Mononuclear cell (primary cell): ENCODE results near the gene ZNF362. TPM values are rescaled to one million over a fixed set of nuclear protein-coding genes. Genes with fewer than 3 reads are reported as not detected.

Source experiments
- H3K27me3 ChIP-seq: 2 replicates; pipeline ENCODE4 v1.6.0; 2011; ENCODE audit warnings: low read length, control low read depth; ENCODE audit not compliant: insufficient read depth
- H3K4me1 ChIP-seq: 2 replicates; pipeline ENCODE4 v1.5.1; 2011; ENCODE audit warnings: mild to moderate bottlenecking, low read length, control low read depth; ENCODE audit not compliant: insufficient read depth
- H3K4me3 ChIP-seq: 2 replicates; pipeline ENCODE4 v1.5.1; 2011; ENCODE audit warnings: mild to moderate bottlenecking, low read length, moderate library complexity
- H3K9me3 ChIP-seq: 2 replicates; pipeline ENCODE4 v1.5.1; 2011; ENCODE audit warnings: low read depth, mild to moderate bottlenecking, control low read depth, low read length
- total RNA-seq: library from RNA; depleted of rRNA; stranded (reverse); fragments of >200 nt; gene quantifications from one replicate; pipeline ENCODE4 v1.2.3, GENCODE V29; 2012

ZNF362 gene
- total RNA-seq, 1 donor = 11.8 TPM

DNA sequence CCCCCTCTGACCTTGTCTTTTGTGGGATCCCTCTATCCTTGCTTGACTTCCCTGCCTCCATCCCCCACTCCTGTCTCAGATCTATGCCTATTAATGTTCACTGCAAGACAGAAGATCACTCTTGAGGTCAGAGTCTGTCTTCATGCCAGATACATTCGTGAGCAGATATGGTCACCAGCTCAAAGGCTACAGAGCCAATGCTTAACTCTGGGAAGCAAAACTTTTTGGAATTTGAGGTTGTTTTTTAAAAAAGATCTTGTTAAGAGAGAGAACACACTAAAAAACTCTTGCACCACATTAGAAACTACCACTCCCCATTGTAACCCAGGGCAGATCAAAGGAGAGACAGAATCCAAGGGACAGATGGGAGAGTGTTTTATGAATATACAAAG is 81.8 kb downstream of the ZNF362 start:
- no peak overlapping the region for H3K4me3 ChIP-seq
- no peaks in the 10 kb centered on the region for H3K9me3 ChIP-seq
- H3K27me3 ChIP-seq = no peaks in the 10 kb centered on the region
- H3K4me1 ChIP-seq = peaks cover 94% of the 10 kb centered on the region

DNA sequence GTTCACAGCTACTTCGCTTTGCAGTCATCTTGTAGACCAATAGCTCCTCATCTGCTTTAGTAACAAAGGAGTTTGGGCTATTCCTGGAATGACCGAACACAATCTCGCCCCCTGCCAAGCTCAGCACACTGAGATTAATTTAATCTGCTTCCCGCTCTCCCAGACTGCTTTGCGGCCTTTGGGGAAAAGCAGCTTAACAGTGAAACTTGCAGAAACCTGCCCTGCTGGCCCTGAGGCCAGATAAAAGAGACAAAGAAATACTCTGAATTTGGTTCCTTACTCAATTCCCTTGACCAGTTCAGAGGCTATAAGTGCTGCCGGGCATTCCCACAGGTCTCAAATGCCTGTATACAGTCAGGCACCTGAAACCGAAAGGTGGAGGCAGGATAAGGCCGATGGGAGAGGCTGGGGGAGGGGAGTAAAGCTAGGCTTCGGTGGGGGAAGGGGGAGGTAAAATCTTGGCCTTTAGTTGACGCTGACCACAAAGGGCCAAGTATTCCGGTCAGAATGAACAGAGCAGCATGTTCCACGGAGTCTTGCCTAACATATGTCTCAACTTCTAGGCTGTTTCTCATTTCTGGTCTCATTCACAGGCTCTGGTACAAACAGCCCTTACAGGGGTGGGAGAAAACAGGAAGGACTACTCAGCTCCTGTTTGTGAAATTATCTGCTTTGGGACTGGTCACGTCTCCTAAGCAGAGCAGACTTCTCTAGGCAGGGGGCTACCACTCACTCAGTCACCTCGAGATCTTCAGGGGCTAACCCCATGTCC is 82.3 kb downstream of the ZNF362 start:
- H3K4me3 ChIP-seq = no peak overlapping the region
- H3K27me3 ChIP-seq = no peaks in the 10 kb centered on the region
- peaks cover 95% of the 10 kb centered on the region for H3K4me1 ChIP-seq
- no peaks in the 10 kb centered on the region for H3K9me3 ChIP-seq

DNA sequence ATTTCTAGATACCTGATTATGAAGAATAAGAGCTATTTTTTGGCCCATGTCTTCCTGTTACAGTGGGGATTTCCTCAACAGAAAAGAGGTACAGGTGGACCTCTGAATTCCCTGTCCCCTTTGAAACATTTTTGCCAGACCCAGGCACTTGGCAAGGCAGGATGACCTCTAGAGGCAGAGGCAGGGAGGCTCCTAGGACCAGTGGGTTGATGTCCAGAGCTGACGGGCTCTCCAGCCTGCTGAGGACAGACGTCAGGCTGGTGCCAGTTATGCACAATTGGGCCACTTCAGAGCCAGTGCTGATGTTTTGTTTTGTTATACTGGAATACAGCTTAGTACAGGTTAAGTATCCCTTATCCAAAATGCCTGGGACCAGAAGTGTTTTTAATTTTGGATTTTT is 83.1 kb downstream of the ZNF362 start:
- Histone ChIP-seq H3K4me1 (peaks cover 93% of the 10 kb centered on the region), H3K27me3 (no peaks in the 10 kb centered on the region), H3K4me3 (peak overlapping the region; percentile 3), H3K9me3 (no peaks in the 10 kb centered on the region)

DNA sequence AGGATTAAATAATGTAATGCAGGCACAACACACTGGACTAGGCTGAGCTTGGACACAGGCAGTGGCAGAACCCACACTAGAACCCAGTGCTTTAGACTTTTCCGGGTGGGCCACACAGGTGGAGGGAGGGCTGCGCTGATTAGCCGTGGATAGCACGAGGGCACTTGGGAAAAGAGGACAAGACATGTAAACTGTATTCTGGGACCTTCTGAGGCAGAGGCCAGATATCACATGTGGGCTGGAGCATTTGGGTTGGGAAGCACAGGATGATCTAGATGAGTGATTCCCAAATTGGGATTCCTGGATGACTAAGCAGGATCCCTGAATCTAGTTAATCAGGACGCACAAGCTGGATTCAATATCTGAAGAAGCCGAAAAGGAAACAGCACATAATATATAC is 84.9 kb downstream of the ZNF362 start:
- Histone ChIP-seq H3K4me1 (peaks cover 85% of the 10 kb centered on the region), H3K4me3 (no peak overlapping the region), H3K9me3 (no peaks in the 10 kb centered on the region), H3K27me3 (no peaks in the 10 kb centered on the region)

DNA sequence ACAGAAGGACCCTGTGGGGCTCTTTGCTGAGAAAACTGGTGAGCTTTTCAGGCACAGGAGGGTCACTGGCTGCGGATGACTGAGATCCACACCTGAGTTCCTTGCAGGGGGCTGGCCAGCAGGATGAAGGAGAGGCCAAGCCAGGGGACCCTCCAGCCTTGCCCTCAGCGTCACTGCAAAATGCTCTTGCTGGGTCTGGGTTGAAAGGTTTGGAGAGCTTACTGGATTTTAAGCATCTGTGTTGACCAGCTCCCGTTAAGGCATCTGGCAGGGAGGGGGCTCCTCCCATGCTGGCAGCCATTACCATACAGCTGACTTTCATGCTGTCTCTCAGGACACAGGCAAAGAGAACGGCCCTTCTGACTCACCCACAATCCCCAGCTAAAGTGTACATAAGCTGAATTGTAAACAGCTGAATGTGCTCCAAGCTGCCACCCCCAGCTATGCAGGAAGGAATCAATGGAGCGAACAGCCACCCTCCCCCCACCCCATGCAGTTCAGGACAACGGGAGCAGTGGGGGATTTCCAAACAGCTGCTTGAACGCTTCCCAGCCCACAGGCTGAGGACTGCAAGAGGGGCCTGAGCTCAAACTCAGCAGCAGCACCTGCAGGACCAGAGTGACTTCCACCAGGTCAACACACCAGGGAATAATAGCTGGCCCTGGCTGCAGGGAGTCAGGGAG is 85.9 kb downstream of the ZNF362 start:
- no peaks in the 10 kb centered on the region for H3K9me3 ChIP-seq
- no peak overlapping the region for H3K4me3 ChIP-seq
- H3K27me3 ChIP-seq = no peaks in the 10 kb centered on the region
- peaks cover 85% of the 10 kb centered on the region for H3K4me1 ChIP-seq

DNA sequence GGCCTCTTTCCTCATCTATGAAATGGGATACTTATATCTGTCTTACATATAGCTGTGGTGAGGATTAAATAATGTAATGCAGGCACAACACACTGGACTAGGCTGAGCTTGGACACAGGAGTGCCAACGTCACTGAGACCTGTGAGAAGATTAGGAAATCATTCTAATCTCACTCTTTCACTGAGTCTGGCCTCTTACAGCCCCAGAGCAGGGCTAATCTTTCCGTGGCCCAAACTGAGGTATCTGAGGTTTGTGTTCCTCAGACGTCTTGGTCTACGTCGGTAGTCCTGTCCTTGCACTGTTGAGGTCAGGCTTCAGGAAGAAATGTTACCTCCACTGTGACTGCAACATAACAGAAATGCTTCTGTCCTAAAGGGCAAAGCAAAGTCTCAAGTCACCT is 87.2 kb downstream of the ZNF362 start:
- Histone ChIP-seq H3K4me1 (peaks cover 85% of the 10 kb centered on the region), H3K27me3 (no peaks in the 10 kb centered on the region), H3K9me3 (no peaks in the 10 kb centered on the region), H3K4me3 (no peak overlapping the region)

DNA sequence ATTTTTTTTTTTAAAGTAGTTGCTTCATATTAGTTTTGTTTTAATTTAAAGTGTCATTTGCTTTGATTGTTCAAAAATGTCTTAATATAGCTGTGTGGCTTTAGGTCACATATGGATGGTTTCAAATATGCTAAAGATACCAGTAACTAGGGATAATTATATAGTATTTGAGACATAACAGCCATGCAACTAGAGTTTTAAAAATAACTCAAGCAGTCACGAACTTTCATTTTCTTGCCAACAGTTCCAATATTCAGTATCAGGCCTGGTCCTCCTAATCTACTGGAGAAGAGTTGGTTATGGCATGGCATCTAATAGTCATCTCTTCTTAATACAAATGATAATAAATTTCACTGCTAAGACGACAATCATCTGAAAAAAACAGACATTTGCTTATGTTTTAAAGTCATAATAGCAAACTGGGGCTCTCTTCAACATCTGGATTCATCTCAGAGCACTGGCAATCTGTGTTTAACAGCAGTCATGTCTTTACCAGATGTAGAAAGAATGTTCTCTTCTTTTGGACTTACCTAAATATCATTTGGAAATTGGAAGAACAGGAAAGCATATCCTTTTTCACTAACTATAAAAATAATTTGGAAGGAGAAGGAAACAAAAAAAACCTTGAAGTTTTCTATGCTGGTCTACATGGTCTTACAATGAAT is 88.7 kb downstream of the ZNF362 start:
- H3K9me3 ChIP-seq = no peaks in the 10 kb centered on the region
- H3K27me3 ChIP-seq = no peaks in the 10 kb centered on the region
- H3K4me1 ChIP-seq = peaks cover 75% of the 10 kb centered on the region
- no peak overlapping the region for H3K4me3 ChIP-seq

DNA sequence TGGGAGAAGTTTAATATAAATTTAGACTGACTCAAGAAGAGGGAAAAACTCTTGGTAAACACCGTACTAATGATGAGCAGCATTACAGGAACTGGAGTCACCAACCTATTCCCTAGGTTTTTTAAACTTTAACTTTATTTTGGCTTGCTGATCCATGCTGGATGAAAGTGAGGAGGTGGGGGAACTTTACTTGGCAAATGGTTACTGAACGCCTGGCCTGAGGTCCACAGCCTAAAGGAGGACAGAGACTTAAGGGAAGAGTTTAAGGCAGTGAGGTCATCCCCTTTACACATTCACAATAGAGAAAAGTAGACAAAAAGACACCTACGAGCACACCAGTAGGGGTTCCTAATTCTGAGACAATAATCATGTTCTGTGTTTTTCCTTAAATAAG is 90.2 kb downstream of the ZNF362 start:
- Histone ChIP-seq H3K27me3 (no peaks in the 10 kb centered on the region), H3K4me1 (peaks cover 73% of the 10 kb centered on the region), H3K4me3 (no peak overlapping the region), H3K9me3 (no peaks in the 10 kb centered on the region)

DNA sequence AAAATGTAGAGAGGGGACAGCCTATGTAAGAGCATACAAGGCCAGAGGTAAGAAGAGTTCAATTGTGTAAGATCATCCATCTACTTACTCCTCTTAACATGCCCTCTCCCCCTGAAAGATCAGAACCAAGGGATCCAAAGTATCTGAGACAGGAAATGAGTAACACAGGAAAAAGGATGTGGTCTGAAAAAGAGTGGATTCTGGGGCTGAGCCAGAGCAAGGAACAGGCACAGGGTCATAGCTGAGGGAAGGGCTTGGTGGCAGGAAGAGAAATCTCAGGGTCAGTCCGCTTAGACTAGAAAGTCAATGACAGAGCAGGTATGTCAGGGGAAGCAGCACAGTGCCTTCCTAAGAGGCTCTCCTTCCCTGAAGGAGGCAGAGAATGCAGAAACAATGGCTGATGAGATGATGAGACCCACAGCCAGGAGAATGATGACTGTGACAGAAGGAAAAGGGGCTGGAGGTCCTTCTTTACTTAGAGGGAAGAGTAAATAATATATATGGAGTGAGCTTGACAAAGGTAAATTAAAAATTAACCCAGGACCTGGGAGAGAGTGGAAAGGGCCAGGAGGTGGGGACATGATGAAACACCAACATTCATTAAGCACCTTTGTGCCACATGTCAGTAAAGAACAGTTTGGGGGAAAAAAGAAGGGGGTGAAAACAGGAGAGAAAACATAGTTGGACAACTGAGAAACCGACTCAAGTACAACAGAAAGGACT is 90.8 kb downstream of the ZNF362 start:
- H3K27me3 ChIP-seq = no peaks in the 10 kb centered on the region
- peaks cover 68% of the 10 kb centered on the region for H3K4me1 ChIP-seq
- no peaks in the 10 kb centered on the region for H3K9me3 ChIP-seq
- H3K4me3 ChIP-seq = peak overlapping the region; percentile 6

DNA sequence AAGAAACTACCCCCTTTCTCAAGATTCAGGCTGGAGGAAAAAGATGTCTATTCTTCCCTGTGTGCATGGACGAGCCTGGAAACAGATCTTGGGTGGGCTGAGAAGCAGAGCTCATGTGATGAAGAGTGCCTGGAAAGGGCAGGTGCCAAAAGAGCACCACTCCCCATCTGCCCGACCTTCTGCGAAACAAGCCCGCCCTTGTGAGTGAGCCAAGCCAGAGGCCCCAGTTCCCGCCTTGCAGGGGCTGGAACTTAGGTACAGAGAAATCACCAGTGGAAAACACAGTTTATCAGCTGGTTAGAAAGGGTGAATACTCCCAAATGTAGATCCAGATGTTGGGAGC is 91.3 kb downstream of the ZNF362 start:
- no peaks in the 10 kb centered on the region for H3K9me3 ChIP-seq
- no peak overlapping the region for H3K4me3 ChIP-seq
- H3K27me3 ChIP-seq = no peaks in the 10 kb centered on the region
- peaks cover 62% of the 10 kb centered on the region for H3K4me1 ChIP-seq

DNA sequence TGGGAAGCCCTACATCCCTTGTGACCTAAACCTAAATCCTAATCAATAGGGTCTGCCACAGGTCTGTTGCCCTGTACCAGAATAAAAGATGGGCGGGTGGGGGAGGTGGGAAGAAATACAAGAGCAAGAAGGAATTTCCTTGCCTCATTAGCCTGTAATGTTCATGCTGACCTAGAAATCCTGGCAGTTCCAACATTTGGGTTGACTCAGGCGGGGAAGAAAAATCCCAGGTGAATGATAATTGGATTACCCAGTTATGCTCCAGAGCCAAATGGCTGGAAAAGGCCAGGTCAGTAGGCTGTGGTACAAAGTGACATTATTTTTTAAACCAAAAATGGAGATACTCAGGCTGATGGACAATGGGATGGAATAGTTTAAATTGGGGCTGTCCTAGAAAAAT is 91.9 kb downstream of the ZNF362 start:
- Histone ChIP-seq H3K4me3 (peak overlapping the region; percentile 62), H3K27me3 (no peaks in the 10 kb centered on the region), H3K9me3 (no peaks in the 10 kb centered on the region), H3K4me1 (peaks cover 58% of the 10 kb centered on the region)

DNA sequence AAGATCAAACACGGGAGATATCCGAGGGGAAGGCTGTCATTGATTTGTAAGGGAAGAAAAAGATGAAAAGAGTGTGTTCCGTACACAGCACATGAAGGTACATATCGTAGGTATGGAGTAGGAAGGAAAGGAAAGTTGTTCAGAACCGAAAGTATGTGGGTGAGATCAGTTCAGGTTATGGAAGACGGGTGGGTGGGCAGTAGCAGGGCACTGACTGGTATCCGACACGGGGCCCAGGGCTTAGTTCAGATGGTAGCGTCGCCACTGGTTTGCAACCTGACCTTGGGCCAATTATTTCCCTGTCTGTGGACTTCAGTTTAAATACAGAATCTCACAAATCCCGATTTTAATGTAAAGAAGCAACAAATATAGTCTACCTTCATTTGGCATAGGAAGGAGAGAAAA is 92.4 kb downstream of the ZNF362 start:
- Histone ChIP-seq H3K27me3 (no peaks in the 10 kb centered on the region), H3K4me1 (peaks cover 54% of the 10 kb centered on the region), H3K4me3 (peak overlapping the region; percentile 62), H3K9me3 (no peaks in the 10 kb centered on the region)

DNA sequence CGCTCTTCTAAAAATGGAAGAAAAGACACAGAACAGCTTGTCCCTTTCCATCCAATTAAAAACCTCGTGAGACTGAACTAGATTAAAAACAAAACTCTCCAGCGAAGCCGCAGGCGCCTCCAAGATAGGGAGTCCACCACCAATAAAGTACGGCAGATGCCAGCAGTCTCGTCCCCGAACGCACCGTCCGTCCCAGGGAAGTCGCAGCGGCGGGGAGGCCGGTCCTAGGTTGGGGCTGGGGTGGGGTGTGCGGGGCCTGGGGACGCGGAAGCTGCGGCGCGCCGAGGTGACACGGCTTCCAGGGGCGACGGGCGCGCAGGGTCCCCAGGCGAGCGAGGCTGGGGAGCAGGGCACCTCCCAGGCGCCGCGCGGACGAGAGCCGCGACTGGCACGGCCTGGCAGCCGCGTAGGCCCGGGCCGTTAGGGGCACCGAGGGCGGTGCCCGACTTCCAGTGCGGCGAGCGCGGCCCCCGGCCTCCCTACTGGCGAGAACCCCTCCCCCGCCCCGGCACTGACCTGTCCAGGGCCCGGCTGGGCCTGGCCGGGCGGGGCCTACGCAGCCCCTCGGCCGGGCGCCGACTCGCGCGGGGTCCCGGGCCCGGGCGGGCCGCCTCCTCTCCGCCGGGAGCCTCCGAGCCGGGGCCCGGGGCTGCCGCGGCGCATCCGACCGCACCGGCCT is 92.9 kb downstream of the ZNF362 start:
- peak overlapping the region; percentile 62 for H3K4me3 ChIP-seq
- H3K27me3 ChIP-seq = no peaks in the 10 kb centered on the region
- H3K4me1 ChIP-seq = peaks cover 50% of the 10 kb centered on the region
- no peaks in the 10 kb centered on the region for H3K9me3 ChIP-seq

DNA sequence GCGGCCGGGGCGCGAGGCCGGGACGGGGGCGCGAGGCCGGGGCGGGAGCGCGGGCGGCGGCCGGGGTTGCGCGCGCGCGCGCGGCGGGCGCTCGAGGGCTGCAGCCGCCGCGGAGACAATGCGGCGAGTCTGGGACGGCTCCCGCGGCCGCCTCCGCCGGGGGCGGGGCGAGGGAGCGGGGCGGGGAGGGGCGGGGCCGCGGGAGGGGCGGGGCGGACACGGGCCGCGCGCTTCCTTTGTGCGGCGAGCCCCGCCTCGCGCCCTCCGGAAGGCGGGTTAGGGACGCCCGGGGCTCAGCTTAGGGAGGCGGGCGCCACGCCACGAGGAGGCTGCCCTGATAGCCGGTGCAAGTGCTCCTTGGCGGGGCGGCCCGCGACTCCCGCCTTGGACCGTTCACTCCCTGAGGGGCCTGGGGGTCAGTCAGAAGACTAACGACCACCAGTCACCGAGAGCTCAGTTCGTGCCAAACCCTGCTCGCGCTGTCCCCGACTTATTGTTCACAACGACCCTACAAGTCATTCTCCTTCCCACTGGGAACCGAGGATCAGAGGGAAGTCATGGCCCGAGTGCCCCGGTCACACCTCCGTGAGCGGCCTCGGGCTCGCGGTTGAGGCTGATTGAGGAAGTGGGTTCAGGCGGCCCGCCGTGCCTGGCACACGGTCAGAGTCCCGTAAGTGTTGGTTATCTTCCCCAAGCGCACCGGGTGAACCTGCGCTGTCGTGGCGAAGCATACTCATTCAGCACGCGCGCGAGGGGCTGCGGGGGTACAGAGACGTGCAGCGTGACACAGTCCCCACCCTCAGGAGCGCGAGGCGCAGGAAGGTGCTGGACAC is 93.7 kb downstream of the ZNF362 start:
- Histone ChIP-seq H3K4me1 (peaks cover 45% of the 10 kb centered on the region), H3K9me3 (no peaks in the 10 kb centered on the region), H3K4me3 (peak overlapping the region; percentile 54), H3K27me3 (no peaks in the 10 kb centered on the region)
